Tibial nerve (tissue), 3 donors: ENCODE measurements around the gene PDF.

Source experiments
- POLR2A ChIP-seq, 2 donors: fragments of 450-650 bp; IDR thresholded peaks; one replicate each; pipeline ENCODE4 v1.6.1; 2017; ENCODE audit warnings: antibody characterized with exemption in 2 of 2, mild to moderate bottlenecking in 2 of 2, moderate library complexity in 2 of 2
- TF ChIP-seq, protein P1 (sequence below), 5 experiments: fragments of 200-600 bp in 3 of 5; fragments of 450-650 bp in 2 of 5; sonication (generic) in 3 of 5; IDR thresholded peaks; one replicate each; pipeline ENCODE4 v1.5.1; 2016 to 2019; ENCODE audit warnings: antibody characterized with exemption in 5 of 5, mild to moderate bottlenecking in 3 of 5, moderate library complexity in 2 of 5

DNA sequence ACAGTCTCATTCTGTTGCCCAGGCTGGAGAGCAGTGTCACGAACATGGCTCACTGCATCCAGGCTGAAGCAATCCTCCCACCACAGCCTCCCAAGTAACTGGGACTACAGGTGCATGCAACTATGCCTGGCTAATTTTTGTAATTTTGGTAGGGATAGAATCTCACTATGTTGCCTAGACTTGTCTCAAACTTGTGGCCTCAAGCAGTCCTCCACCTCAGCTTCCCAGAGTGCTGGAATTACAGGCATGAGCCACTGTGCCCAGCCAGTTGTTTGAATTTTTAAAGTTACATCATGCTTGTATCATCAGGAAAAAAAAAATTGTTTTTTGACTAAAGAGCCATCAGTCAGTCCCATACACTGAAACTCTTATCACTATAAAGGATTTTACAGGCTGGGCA, 36.3 kb downstream of the PDF start:
- TF ChIP-seq, protein P1, sequence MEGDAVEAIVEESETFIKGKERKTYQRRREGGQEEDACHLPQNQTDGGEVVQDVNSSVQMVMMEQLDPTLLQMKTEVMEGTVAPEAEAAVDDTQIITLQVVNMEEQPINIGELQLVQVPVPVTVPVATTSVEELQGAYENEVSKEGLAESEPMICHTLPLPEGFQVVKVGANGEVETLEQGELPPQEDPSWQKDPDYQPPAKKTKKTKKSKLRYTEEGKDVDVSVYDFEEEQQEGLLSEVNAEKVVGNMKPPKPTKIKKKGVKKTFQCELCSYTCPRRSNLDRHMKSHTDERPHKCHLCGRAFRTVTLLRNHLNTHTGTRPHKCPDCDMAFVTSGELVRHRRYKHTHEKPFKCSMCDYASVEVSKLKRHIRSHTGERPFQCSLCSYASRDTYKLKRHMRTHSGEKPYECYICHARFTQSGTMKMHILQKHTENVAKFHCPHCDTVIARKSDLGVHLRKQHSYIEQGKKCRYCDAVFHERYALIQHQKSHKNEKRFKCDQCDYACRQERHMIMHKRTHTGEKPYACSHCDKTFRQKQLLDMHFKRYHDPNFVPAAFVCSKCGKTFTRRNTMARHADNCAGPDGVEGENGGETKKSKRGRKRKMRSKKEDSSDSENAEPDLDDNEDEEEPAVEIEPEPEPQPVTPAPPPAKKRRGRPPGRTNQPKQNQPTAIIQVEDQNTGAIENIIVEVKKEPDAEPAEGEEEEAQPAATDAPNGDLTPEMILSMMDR (IDR thresholded peaks at IDR 0.05), result no peak
- TF ChIP-seq POLR2A (IDR thresholded peaks at IDR 0.05), result no peak
